HEK293 (cell line): Measurements from ENCODE around the gene SCUBE1.

ENCODE experiments used
- CTCF ChIP-seq: fragments of 450-650 bp; formaldehyde crosslinking; IDR thresholded peaks from 2 replicates; pipeline ENCODE4 v1.5.1; 2016; ENCODE audit warnings: missing biosample characterization, missing genetic modification characterization
- ZBTB10 ChIP-seq: fragments of 450-650 bp; formaldehyde crosslinking; IDR thresholded peaks from 2 replicates; pipeline ENCODE4 v1.5.1; 2016; ENCODE audit warnings: missing biosample characterization, missing genetic modification characterization
- ZNF37A ChIP-seq: fragments of 450-650 bp; IDR thresholded peaks from 2 replicates; pipeline ENCODE4 v1.5.1; 2018; ENCODE audit warnings: missing biosample characterization, missing genetic modification characterization
- ZNF792 ChIP-seq: fragments of 450-650 bp; formaldehyde crosslinking; IDR thresholded peaks from 2 replicates; pipeline ENCODE4 v1.5.1; 2016; ENCODE audit warnings: missing biosample characterization, missing genetic modification characterization
- ZNF830 ChIP-seq: fragments of 450-650 bp; IDR thresholded peaks from 2 replicates; pipeline ENCODE4 v1.5.0; 2018; ENCODE audit warnings: missing biosample characterization, missing genetic modification characterization, low read depth, mild to moderate bottlenecking, moderate library complexity

GRCh38 chr22:43176090-43176489 lies 167.1 kb downstream of the SCUBE1 start:
- TF ChIP-seq ZNF37A (tag by site-specific recombination) (no peak), ZNF792 (no peak), ZBTB10 (no peak), CTCF (no peak), ZNF830 (tag by site-specific recombination) (no peak)
